Measurements from ENCODE around the gene CES2.

The CES2 gene

DNA sequence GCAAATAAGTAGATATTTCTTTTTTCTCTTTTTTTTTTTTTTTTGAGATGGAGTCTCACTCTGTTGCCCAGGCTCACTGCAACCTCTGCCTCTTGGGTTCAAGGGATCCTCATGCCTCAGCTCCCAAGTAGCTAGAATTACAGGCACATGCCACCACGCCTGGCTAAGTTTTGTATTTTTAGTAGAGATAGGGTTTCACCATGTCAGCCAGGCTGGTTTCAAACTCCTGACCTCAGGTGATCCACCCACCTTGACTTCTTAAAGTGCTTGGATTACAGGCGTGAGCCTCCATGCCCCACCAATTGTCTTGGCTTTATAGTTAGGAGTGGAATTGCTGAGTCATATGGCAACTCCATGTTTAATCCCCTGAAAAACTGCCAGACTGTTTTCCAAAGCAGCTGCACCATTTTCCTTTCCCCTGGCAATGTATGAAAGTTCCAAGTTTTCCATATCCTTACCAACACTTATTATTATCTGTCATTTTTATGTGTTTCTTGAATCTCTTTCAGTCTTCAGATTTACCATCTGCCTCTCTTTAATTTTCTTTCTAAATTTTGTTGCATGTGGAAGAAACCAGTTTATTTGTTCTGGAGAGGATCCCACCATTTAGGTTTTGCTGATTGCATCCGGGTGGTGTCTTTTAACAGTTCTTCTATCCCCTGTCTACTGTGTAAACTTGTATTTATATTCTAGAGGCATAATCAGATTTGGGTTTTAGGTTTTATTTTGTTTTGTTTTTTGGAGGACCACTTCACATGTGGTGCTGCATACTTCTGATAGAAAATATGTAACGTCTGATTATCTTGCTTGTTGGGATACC, 15.9 kb downstream of the CES2 start:
- Histone ChIP-seq H3K4me3 (ENCODE audit: low read length, poor library complexity, severe bottlenecking) (no peak overlapping the region), H3K36me3 (ENCODE audit: insufficient read depth, low read length) (no peaks in the 10 kb centered on the region), H3K79me2 (ENCODE audit: insufficient read depth, low read length) (no peaks in the 10 kb centered on the region), H3K9me2 (replicated peaks; ENCODE audit: low read depth, low read length) (no peaks in the 10 kb centered on the region), H3F3A (ENCODE audit: low read depth) (no peaks in the 10 kb centered on the region), H3K4me1 (ENCODE audit: insufficient read depth, low read length, poor library complexity, severe bottlenecking) (no peaks in the 10 kb centered on the region), H3K27me3 (ENCODE audit: insufficient read depth, low read length, poor library complexity, severe bottlenecking) (no peaks in the 10 kb centered on the region), H3K9me3 (ENCODE audit: insufficient read depth, low read depth, low read length) (no peaks in the 10 kb centered on the region), H3K9ac (ENCODE audit: low read depth, low read length, poor library complexity, severe bottlenecking) (no peak overlapping the region), H2AFZ (ENCODE audit: low read length) (no peak overlapping the region), H4K20me1 (ENCODE audit: insufficient read depth, low read length, poor library complexity, severe bottlenecking) (no peaks in the 10 kb centered on the region), H3K4me2 (ENCODE audit: low read depth, low read length, poor library complexity, severe bottlenecking) (no peak overlapping the region)
- TF ChIP-seq EZH2phosphoT487 (IDR thresholded peaks at IDR 0.05; ENCODE audit: borderline replicate concordance): no peak
- TF ChIP-seq, protein P1, sequence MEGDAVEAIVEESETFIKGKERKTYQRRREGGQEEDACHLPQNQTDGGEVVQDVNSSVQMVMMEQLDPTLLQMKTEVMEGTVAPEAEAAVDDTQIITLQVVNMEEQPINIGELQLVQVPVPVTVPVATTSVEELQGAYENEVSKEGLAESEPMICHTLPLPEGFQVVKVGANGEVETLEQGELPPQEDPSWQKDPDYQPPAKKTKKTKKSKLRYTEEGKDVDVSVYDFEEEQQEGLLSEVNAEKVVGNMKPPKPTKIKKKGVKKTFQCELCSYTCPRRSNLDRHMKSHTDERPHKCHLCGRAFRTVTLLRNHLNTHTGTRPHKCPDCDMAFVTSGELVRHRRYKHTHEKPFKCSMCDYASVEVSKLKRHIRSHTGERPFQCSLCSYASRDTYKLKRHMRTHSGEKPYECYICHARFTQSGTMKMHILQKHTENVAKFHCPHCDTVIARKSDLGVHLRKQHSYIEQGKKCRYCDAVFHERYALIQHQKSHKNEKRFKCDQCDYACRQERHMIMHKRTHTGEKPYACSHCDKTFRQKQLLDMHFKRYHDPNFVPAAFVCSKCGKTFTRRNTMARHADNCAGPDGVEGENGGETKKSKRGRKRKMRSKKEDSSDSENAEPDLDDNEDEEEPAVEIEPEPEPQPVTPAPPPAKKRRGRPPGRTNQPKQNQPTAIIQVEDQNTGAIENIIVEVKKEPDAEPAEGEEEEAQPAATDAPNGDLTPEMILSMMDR (conservative IDR thresholded peaks at IDR 0.05; ENCODE audit: low read length): no peak

DNA sequence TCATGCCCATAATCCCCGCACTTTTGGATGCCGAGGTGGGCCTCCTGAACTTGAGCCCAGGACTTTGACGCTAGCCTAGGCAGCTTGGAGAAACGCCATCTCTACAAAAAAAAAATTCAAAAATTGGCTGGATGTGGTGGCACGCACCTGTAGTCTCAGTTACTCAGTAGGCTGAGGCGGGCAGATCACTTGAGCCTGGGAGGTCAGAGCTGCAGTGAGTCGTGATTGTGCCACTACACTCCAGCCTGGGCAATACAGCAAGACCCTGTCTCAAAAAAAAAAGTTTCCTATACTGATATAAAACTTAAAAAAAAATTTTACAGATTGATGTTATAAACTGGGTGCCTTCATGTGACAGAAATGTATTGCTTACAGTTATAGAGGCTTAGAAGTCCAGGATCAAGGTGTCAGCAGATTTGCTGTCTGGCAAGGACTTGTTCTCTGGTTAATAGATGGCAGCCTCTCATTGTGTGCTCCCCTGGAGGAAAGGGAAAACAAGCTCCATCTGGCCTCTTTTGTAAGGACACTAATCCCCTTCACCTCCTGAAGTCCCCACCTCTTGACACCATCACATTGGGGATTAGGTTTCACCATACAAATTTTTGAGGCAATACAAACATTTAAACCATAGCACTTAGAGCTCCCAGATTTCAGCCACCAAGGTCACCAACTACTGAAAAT, 17.3 kb downstream of the CES2 start:
- Histone ChIP-seq H3K9me2 (replicated peaks; ENCODE audit: low read depth, low read length) (no peaks in the 10 kb centered on the region), H2AFZ (ENCODE audit: low read length) (no peak overlapping the region), H3K36me3 (ENCODE audit: insufficient read depth, low read length) (no peaks in the 10 kb centered on the region), H3K9me3 (ENCODE audit: insufficient read depth, low read depth, low read length) (no peaks in the 10 kb centered on the region), H3K27me3 (ENCODE audit: insufficient read depth, low read length, poor library complexity, severe bottlenecking) (no peaks in the 10 kb centered on the region), H3K4me3 (ENCODE audit: low read length, poor library complexity, severe bottlenecking) (no peak overlapping the region), H4K20me1 (ENCODE audit: insufficient read depth, low read length, poor library complexity, severe bottlenecking) (no peaks in the 10 kb centered on the region), H3K9ac (ENCODE audit: low read depth, low read length, poor library complexity, severe bottlenecking) (no peak overlapping the region), H3K79me2 (ENCODE audit: insufficient read depth, low read length) (no peaks in the 10 kb centered on the region), H3K4me1 (ENCODE audit: insufficient read depth, low read length, poor library complexity, severe bottlenecking) (no peaks in the 10 kb centered on the region), H3F3A (ENCODE audit: low read depth) (no peaks in the 10 kb centered on the region), H3K4me2 (ENCODE audit: low read depth, low read length, poor library complexity, severe bottlenecking) (no peak overlapping the region)
- TF ChIP-seq, protein P1 (conservative IDR thresholded peaks at IDR 0.05; ENCODE audit: low read length): no peak
- TF ChIP-seq EZH2phosphoT487 (IDR thresholded peaks at IDR 0.05; ENCODE audit: borderline replicate concordance): no peak

DNA sequence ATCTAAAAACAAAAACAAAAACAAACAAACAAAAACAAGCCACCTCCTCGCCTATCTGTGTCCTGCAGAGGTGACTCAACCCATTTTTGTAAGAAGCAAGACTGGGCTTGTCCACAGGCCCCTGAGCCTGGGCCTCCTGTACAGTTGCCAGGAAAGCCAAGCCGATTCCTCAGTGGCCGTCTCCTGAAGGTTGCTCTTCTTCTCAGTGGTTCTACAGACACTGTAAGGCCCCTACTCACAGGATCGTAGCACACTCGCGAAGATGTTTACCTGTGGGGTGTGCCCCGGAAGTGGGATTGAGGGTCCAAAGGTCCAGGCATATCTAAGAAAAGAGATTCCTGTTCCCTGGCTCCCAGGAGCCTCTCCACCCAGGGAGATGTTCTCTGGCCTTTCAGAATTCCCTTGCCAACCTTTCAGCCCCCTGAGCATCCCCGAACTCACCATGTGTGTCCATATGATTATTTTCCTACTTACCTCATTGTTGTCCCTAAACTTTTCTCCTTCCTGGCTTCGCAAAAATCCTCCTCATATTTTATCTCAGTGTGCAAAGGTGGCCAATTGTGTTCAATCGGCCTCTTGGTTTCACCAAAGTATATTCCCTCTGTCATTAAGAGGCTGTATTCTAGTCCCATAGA, 18.3 kb downstream of the CES2 start:
- Histone ChIP-seq H3K9ac (ENCODE audit: low read depth, low read length, poor library complexity, severe bottlenecking) (no peak overlapping the region), H3K36me3 (ENCODE audit: insufficient read depth, low read length) (no peaks in the 10 kb centered on the region), H3K9me3 (ENCODE audit: insufficient read depth, low read depth, low read length) (no peaks in the 10 kb centered on the region), H3K79me2 (ENCODE audit: insufficient read depth, low read length) (no peaks in the 10 kb centered on the region), H3K4me2 (ENCODE audit: low read depth, low read length, poor library complexity, severe bottlenecking) (no peak overlapping the region), H3K4me3 (ENCODE audit: low read length, poor library complexity, severe bottlenecking) (no peak overlapping the region), H4K20me1 (ENCODE audit: insufficient read depth, low read length, poor library complexity, severe bottlenecking) (no peaks in the 10 kb centered on the region), H3K9me2 (replicated peaks; ENCODE audit: low read depth, low read length) (no peaks in the 10 kb centered on the region), H3K27me3 (ENCODE audit: insufficient read depth, low read length, poor library complexity, severe bottlenecking) (no peaks in the 10 kb centered on the region), H2AFZ (ENCODE audit: low read length) (peak overlapping the region; percentile 63; the same call in 1 of the 2 replicates), H3K4me1 (ENCODE audit: insufficient read depth, low read length, poor library complexity, severe bottlenecking) (no peaks in the 10 kb centered on the region), H3F3A (ENCODE audit: low read depth) (no peaks in the 10 kb centered on the region)
- no peak for TF ChIP-seq EZH2phosphoT487 (IDR thresholded peaks at IDR 0.05; ENCODE audit: borderline replicate concordance)
- TF ChIP-seq, protein P1 (conservative IDR thresholded peaks at IDR 0.05; ENCODE audit: low read length): no peak
